ENCODE measurements around the gene GSTP1. TPM values are rescaled to one million over a fixed set of nuclear protein-coding genes. Genes with fewer than 3 reads are reported as not detected.
"Not testable (repeated sequence)": the region's sequence is repeated elsewhere in the genome, so short reads cannot be mapped to it uniquely, and the experiment has no call there.

The GSTP1 gene
- total and polyA plus RNA-seq, 2 donors from 2014 or later, result 800 to 1,687 TPM

- FAIRE-seq; H3K4me3 ChIP-seq (ENCODE audit: low read length in 3 of 3); H3K27ac ChIP-seq (ENCODE audit: low read depth in 2 of 2, low read length in 2 of 2); H3K9me3 ChIP-seq (ENCODE audit: control insufficient read depth in 2 of 3, insufficient read depth in 1 of 3, low read length in 3 of 3); H3K4me1 ChIP-seq (ENCODE audit: control insufficient read depth in 2 of 3, insufficient read depth in 2 of 3, low read depth in 1 of 3, low read length in 3 of 3); intact Hi-C loops (cut with DNase I); H3K36me3 ChIP-seq (ENCODE audit: control insufficient read depth in 2 of 3, insufficient read depth in 3 of 3, low read length in 3 of 3); H3K27me3 ChIP-seq (ENCODE audit: control insufficient read depth, insufficient read depth, low read length); H3K9ac ChIP-seq (ENCODE audit: low read length in 3 of 3): not testable (repeated sequence)
- peak in 1 of 5 donors; percentile 9 for DNase-seq
Measured at GRCh38 chr11:67622905-67623304, 39.3 kb downstream of the GSTP1 start.

- FAIRE-seq; intact Hi-C loops (cut with DNase I): not testable (repeated sequence)
Measured at GRCh38 chr11:67623795-67624194, 40.2 kb downstream of the GSTP1 start.

GRCh38 chr11:67626131-67626833 is 42.7 kb downstream of the GSTP1 start:
- DNase-seq, result peak in 1 of 5 donors; percentile 43
- H3K9ac ChIP-seq (ENCODE audit: low read length in 3 of 3); H3K27ac ChIP-seq (ENCODE audit: low read depth in 2 of 2, low read length in 2 of 2); H3K4me3 ChIP-seq (ENCODE audit: low read length in 3 of 3); H3K27me3 ChIP-seq (ENCODE audit: control insufficient read depth, insufficient read depth, low read length); FAIRE-seq; H3K36me3 ChIP-seq (ENCODE audit: control insufficient read depth in 2 of 3, insufficient read depth in 3 of 3, low read length in 3 of 3); intact Hi-C loops (cut with DNase I); H3K9me3 ChIP-seq (ENCODE audit: control insufficient read depth in 2 of 3, insufficient read depth in 1 of 3, low read length in 3 of 3): not testable (repeated sequence)
- peaks cover 0 to 11% (median 6%) of the 10 kb centered on the region in 3 donors for H3K4me1 ChIP-seq (ENCODE audit: control insufficient read depth in 2 of 3, insufficient read depth in 2 of 3, low read depth in 1 of 3, low read length in 3 of 3)

More at GRCh38 chr11:67623795-67624194, 40.2 kb downstream of the GSTP1 start:
- H3K27ac ChIP-seq (ENCODE audit: low read depth in 2 of 2, low read length in 2 of 2); H3K4me1 ChIP-seq (ENCODE audit: control insufficient read depth in 2 of 3, insufficient read depth in 2 of 3, low read depth in 1 of 3, low read length in 3 of 3); H3K9me3 ChIP-seq (ENCODE audit: control insufficient read depth in 2 of 3, insufficient read depth in 1 of 3, low read length in 3 of 3); H3K27me3 ChIP-seq (ENCODE audit: control insufficient read depth, insufficient read depth, low read length); H3K9ac ChIP-seq (ENCODE audit: low read length in 3 of 3); H3K4me3 ChIP-seq (ENCODE audit: low read length in 3 of 3); DNase-seq; H3K36me3 ChIP-seq (ENCODE audit: control insufficient read depth in 2 of 3, insufficient read depth in 3 of 3, low read length in 3 of 3): not testable (repeated sequence)

GRCh38 chr11:67626970-67627369 is 43.4 kb downstream of the GSTP1 start:
- no peaks in the 10 kb centered on the region for H3K36me3 ChIP-seq (ENCODE audit: control insufficient read depth in 2 of 3, insufficient read depth in 3 of 3, low read length in 3 of 3)
- intact Hi-C loops (cut with DNase I), result no loop called here
- no peaks in the 10 kb centered on the region for H3K9me3 ChIP-seq (ENCODE audit: control insufficient read depth in 2 of 3, insufficient read depth in 1 of 3, low read length in 3 of 3)
- FAIRE-seq (no peak), DNase-seq (peak in 2 of 5 donors; percentile 35 to 57)
- no peaks in the 10 kb centered on the region for H3K27me3 ChIP-seq (ENCODE audit: control insufficient read depth, insufficient read depth, low read length)
- H3K9ac ChIP-seq (ENCODE audit: low read length in 3 of 3), result no peak overlapping the region
- H3K27ac ChIP-seq (ENCODE audit: low read depth in 2 of 2, low read length in 2 of 2), result no peak overlapping the region
- peaks cover 0 to 18% (median 6%) of the 10 kb centered on the region in 3 donors for H3K4me1 ChIP-seq (ENCODE audit: control insufficient read depth in 2 of 3, insufficient read depth in 2 of 3, low read depth in 1 of 3, low read length in 3 of 3)
- H3K4me3 ChIP-seq (ENCODE audit: low read length in 3 of 3), result no peak overlapping the region
- TF ChIP-seq CTCF (IDR thresholded peaks at IDR 0.05; ENCODE audit: borderline replicate concordance, extremely low read depth, insufficient read depth), result no peak

- DNase-seq (peak in 3 of 5 donors; percentile 7 to 59 (median 53)), FAIRE-seq (no peak)
- no peak overlapping the region for H3K27ac ChIP-seq (ENCODE audit: low read depth in 2 of 2, low read length in 2 of 2)
- H3K4me1 ChIP-seq (ENCODE audit: control insufficient read depth in 2 of 3, insufficient read depth in 2 of 3, low read depth in 1 of 3, low read length in 3 of 3), result peaks cover 0 to 21% (median 6%) of the 10 kb centered on the region in 3 donors
- H3K9ac ChIP-seq (ENCODE audit: low read length in 3 of 3), result no peak overlapping the region
- intact Hi-C loops (cut with DNase I), result no loop called here
- no peak overlapping the region for H3K4me3 ChIP-seq (ENCODE audit: low read length in 3 of 3)
- H3K36me3 ChIP-seq (ENCODE audit: control insufficient read depth in 2 of 3, insufficient read depth in 3 of 3, low read length in 3 of 3), result no peaks in the 10 kb centered on the region
- no peaks in the 10 kb centered on the region for H3K27me3 ChIP-seq (ENCODE audit: control insufficient read depth, insufficient read depth, low read length)
- H3K9me3 ChIP-seq (ENCODE audit: control insufficient read depth in 2 of 3, insufficient read depth in 1 of 3, low read length in 3 of 3), result no peaks in the 10 kb centered on the region
- TF ChIP-seq CTCF (IDR thresholded peaks at IDR 0.05; ENCODE audit: borderline replicate concordance, extremely low read depth, insufficient read depth), result no peak
Measured at GRCh38 chr11:67627441-67627811, 43.8 kb downstream of the GSTP1 start.
